ENCODE measurements around the gene ADAMTSL3.
"Not testable (repeated sequence)": the region's sequence is repeated elsewhere in the genome, so short reads cannot be mapped to it uniquely, and the experiment has no call there.

The ADAMTSL3 gene

GRCh38 chr15:84035399-84035766 is 381.5 kb downstream of the ADAMTSL3 start:
- Histone ChIP-seq H3K18ac (ENCODE audit: low read length) (no peak overlapping the region), H3K4me3 (ENCODE audit: low read length) (no peak overlapping the region), H3K23ac (ENCODE audit: low read length) (no peak overlapping the region), H2BK120ac (ENCODE audit: low read depth, low read length) (no peak overlapping the region), H3K27me3 (ENCODE audit: insufficient read depth, low read length, poor library complexity) (no peaks in the 10 kb centered on the region), H3K27ac (ENCODE audit: low read depth, low read length) (no peak overlapping the region), H3K79me1 (ENCODE audit: low read length) (no peaks in the 10 kb centered on the region), H2AK5ac (ENCODE audit: low read length) (no peak overlapping the region), H3K4ac (ENCODE audit: low read depth, low read length) (no peak overlapping the region), H3K56ac (ENCODE audit: low read length) (no peak overlapping the region), H3K9ac (ENCODE audit: low read length) (no peak overlapping the region), H3K4me2 (ENCODE audit: low read length) (no peak overlapping the region), H3K79me2 (ENCODE audit: control insufficient read depth, insufficient read depth, low read length) (no peaks in the 10 kb centered on the region), H3K36me3 (ENCODE audit: control insufficient read depth, insufficient read depth, low read length) (no peaks in the 10 kb centered on the region), H4K8ac (ENCODE audit: low read depth, low read length) (no peak overlapping the region), H3K4me1 (ENCODE audit: control insufficient read depth, low read depth, low read length) (no peaks in the 10 kb centered on the region), H2BK5ac (ENCODE audit: low read length) (no peak overlapping the region), H2BK15ac (replicated peaks; ENCODE audit: low read depth) (no peak overlapping the region), H4K5ac (ENCODE audit: low read length) (no peak overlapping the region)
- WGBS (ENCODE audit: extremely low coverage, insufficient coverage, low lambda C conversion rate), result no CpG with 5 or more reads among the region's 2 CpGs
- peak; percentile 58 for DNase-seq

DNA sequence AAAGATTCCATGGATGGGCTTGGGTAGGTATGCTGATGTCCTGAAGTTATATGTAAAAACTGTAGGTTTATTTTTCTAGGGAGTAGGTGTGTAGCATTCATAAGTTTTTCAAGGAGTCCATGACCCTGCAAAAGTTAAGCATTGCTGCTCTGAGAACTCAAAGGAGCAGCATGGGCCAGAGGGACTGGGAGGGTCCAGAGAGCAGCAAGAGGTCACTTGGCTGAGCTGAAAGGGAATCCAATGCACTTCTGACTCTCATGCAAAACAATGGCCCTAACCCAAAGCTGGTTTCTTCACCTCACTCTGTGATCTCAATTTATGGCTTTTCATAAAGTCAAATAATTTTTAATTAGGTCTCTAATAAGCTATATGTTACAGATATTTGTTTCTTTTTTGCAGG is 383.4 kb downstream of the ADAMTSL3 start:
- Histone ChIP-seq H4K8ac (ENCODE audit: low read depth, low read length) (no peak overlapping the region), H3K27ac (ENCODE audit: low read depth, low read length) (no peak overlapping the region), H3K4ac (ENCODE audit: low read depth, low read length) (no peak overlapping the region), H3K56ac (ENCODE audit: low read length) (no peak overlapping the region), H2BK5ac (ENCODE audit: low read length) (no peak overlapping the region), H3K4me1 (ENCODE audit: control insufficient read depth, low read depth, low read length) (no peaks in the 10 kb centered on the region), H3K4me2 (ENCODE audit: low read length) (no peak overlapping the region), H2BK15ac (replicated peaks; ENCODE audit: low read depth) (no peak overlapping the region), H3K23ac (ENCODE audit: low read length) (no peak overlapping the region), H3K9ac (ENCODE audit: low read length) (no peak overlapping the region), H3K4me3 (ENCODE audit: low read length) (no peak overlapping the region), H2BK120ac (ENCODE audit: low read depth, low read length) (no peak overlapping the region), H3K27me3 (ENCODE audit: insufficient read depth, low read length, poor library complexity) (no peaks in the 10 kb centered on the region), H3K79me1 (ENCODE audit: low read length) (no peaks in the 10 kb centered on the region), H4K5ac (ENCODE audit: low read length) (no peak overlapping the region), H3K36me3 (ENCODE audit: control insufficient read depth, insufficient read depth, low read length) (no peaks in the 10 kb centered on the region), H3K18ac (ENCODE audit: low read length) (no peak overlapping the region), H3K79me2 (ENCODE audit: control insufficient read depth, insufficient read depth, low read length) (no peaks in the 10 kb centered on the region), H2AK5ac (ENCODE audit: low read length) (no peak overlapping the region)
- DNase-seq, result no peak

DNA sequence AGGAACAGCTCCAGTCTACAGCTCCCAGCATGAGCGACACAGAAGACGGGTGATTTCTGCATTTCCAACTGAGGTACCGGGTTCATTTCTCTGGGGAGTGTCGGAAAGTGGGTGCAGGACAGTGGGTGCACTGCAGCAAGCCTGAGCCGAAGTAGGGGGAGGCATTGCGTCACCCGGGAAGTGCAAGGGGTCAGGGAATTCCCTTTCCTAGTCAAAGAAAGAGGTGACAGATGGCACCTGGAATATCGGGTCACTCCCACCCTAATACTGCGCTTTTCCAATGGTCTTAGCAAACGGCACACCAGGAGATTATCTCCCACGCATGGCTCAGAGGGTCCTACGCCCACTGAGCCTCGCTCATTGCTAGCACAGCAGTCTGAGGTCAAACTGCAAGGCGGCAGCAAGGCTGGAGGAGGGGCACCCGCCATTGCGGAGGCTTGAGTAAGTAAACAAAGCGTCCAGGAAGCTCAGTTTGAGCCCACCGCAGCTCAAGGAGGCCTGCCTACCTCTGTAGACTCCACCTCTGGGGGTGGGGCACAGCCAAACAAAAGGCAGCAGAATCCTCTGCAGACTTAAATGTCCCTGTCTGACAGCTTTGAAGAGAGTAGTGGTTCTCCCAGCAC is 388.6 kb downstream of the ADAMTSL3 start:
- not testable (repeated sequence) for H3K23ac ChIP-seq (ENCODE audit: low read length); H3K4me3 ChIP-seq (ENCODE audit: low read length); H3K36me3 ChIP-seq (ENCODE audit: control insufficient read depth, insufficient read depth, low read length); H2AK5ac ChIP-seq (ENCODE audit: low read length); H3K79me1 ChIP-seq (ENCODE audit: low read length); H3K4ac ChIP-seq (ENCODE audit: low read depth, low read length); H4K8ac ChIP-seq (ENCODE audit: low read depth, low read length); H4K5ac ChIP-seq (ENCODE audit: low read length); H3K27me3 ChIP-seq (ENCODE audit: insufficient read depth, low read length, poor library complexity); H3K4me1 ChIP-seq (ENCODE audit: control insufficient read depth, low read depth, low read length); H3K79me2 ChIP-seq (ENCODE audit: control insufficient read depth, insufficient read depth, low read length); H2BK5ac ChIP-seq (ENCODE audit: low read length); H3K4me2 ChIP-seq (ENCODE audit: low read length); H2BK15ac ChIP-seq (replicated peaks; ENCODE audit: low read depth); H2BK120ac ChIP-seq (ENCODE audit: low read depth, low read length); H3K9ac ChIP-seq (ENCODE audit: low read length); H3K18ac ChIP-seq (ENCODE audit: low read length); H3K27ac ChIP-seq (ENCODE audit: low read depth, low read length)
- DNase-seq, result peak; percentile 30
- no CpG with 5 or more reads among the region's 18 CpGs for WGBS (ENCODE audit: extremely low coverage, insufficient coverage, low lambda C conversion rate)
- peak overlapping the region; percentile 70 for H3K56ac ChIP-seq (ENCODE audit: low read length)

DNA sequence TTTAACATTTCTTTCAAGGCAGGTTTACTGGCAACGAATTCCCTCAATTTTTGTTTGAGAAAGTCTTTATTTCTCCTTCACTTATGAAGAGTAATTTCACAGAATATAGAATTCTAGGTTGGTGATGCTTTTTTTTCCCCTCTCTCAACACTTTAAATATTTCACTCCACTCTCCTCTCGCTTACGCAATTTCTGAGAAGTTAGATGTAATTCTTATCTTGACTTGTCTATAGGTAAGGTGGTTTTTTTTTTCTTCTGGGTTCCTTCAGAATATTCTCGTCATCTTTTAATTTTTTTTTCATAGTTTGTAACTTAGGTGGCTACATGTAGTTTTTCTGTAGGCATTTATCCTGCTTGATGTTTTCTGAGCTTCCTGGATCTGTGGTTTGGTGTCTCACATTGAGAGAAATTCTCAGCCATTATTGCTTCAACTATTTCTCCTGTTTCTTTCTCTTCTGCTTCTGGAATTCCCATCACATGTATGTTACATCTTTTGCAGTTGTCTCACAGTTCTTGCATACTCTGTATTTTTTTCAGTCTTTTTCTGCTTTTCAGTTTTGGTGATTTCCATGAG is 392.2 kb downstream of the ADAMTSL3 start:
- Histone ChIP-seq H4K8ac (ENCODE audit: low read depth, low read length) (no peak overlapping the region), H3K79me2 (ENCODE audit: control insufficient read depth, insufficient read depth, low read length) (no peaks in the 10 kb centered on the region), H4K5ac (ENCODE audit: low read length) (no peak overlapping the region), H3K18ac (ENCODE audit: low read length) (no peak overlapping the region), H2BK5ac (ENCODE audit: low read length) (no peak overlapping the region), H3K4me2 (ENCODE audit: low read length) (no peak overlapping the region), H2BK15ac (replicated peaks; ENCODE audit: low read depth) (no peak overlapping the region), H3K79me1 (ENCODE audit: low read length) (no peaks in the 10 kb centered on the region), H3K4ac (ENCODE audit: low read depth, low read length) (no peak overlapping the region), H3K27ac (ENCODE audit: low read depth, low read length) (no peak overlapping the region), H3K4me3 (ENCODE audit: low read length) (no peak overlapping the region), H3K4me1 (ENCODE audit: control insufficient read depth, low read depth, low read length) (no peaks in the 10 kb centered on the region), H3K9ac (ENCODE audit: low read length) (no peak overlapping the region), H3K56ac (ENCODE audit: low read length) (no peak overlapping the region), H3K36me3 (ENCODE audit: control insufficient read depth, insufficient read depth, low read length) (no peaks in the 10 kb centered on the region), H3K27me3 (ENCODE audit: insufficient read depth, low read length, poor library complexity) (no peaks in the 10 kb centered on the region), H2AK5ac (ENCODE audit: low read length) (no peak overlapping the region), H2BK120ac (ENCODE audit: low read depth, low read length) (no peak overlapping the region), H3K23ac (ENCODE audit: low read length) (no peak overlapping the region)
- no peak for DNase-seq
- no CpG with 5 or more reads among the region's 4 CpGs for WGBS (ENCODE audit: extremely low coverage, insufficient coverage, low lambda C conversion rate)

DNA sequence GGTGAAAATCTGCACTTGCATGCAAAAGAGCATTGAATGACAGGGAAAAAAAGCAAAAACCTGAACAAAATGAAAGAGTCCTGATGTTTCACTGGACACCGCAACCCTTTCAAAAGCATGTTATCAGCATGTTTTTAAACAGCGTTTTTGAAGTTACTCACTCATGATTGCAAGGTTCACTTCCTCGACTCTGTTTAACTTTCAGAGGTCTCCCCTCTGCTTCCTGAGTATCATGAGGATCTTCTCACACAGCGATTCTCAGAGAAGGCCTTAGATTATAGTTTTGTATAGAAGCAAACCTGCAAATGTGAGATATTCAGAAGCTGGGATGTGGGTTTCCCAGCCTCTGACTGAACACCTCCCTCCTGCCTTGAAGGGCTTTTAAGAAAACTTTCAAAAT is 395.6 kb downstream of the ADAMTSL3 start:
- DNase-seq; H2BK120ac ChIP-seq (ENCODE audit: low read depth, low read length); H3K9ac ChIP-seq (ENCODE audit: low read length); H2BK5ac ChIP-seq (ENCODE audit: low read length); H3K79me2 ChIP-seq (ENCODE audit: control insufficient read depth, insufficient read depth, low read length); H2AK5ac ChIP-seq (ENCODE audit: low read length); H3K79me1 ChIP-seq (ENCODE audit: low read length); H4K5ac ChIP-seq (ENCODE audit: low read length); H3K4me3 ChIP-seq (ENCODE audit: low read length); H3K27me3 ChIP-seq (ENCODE audit: insufficient read depth, low read length, poor library complexity); H3K4me1 ChIP-seq (ENCODE audit: control insufficient read depth, low read depth, low read length); H3K56ac ChIP-seq (ENCODE audit: low read length); H3K36me3 ChIP-seq (ENCODE audit: control insufficient read depth, insufficient read depth, low read length); H3K23ac ChIP-seq (ENCODE audit: low read length); H2BK15ac ChIP-seq (replicated peaks; ENCODE audit: low read depth); H3K18ac ChIP-seq (ENCODE audit: low read length); H3K4me2 ChIP-seq (ENCODE audit: low read length); H3K4ac ChIP-seq (ENCODE audit: low read depth, low read length); H4K8ac ChIP-seq (ENCODE audit: low read depth, low read length); H3K27ac ChIP-seq (ENCODE audit: low read depth, low read length): not testable (repeated sequence)
- no CpG with 5 or more reads among the region's 4 CpGs for WGBS (ENCODE audit: extremely low coverage, insufficient coverage, low lambda C conversion rate)

- H2BK120ac ChIP-seq (ENCODE audit: low read depth, low read length), result no peak overlapping the region
- no peak overlapping the region for H3K4me3 ChIP-seq (ENCODE audit: low read length)
- no peak overlapping the region for H2BK15ac ChIP-seq (replicated peaks; ENCODE audit: low read depth)
- H3K79me2 ChIP-seq (ENCODE audit: control insufficient read depth, insufficient read depth, low read length), result no peaks in the 10 kb centered on the region
- no peak overlapping the region for H3K27ac ChIP-seq (ENCODE audit: low read depth, low read length)
- no peak overlapping the region for H3K23ac ChIP-seq (ENCODE audit: low read length)
- H4K5ac ChIP-seq (ENCODE audit: low read length), result no peak overlapping the region
- H3K18ac ChIP-seq (ENCODE audit: low read length), result no peak overlapping the region
- H2AK5ac ChIP-seq (ENCODE audit: low read length), result no peak overlapping the region
- no peak overlapping the region for H3K4ac ChIP-seq (ENCODE audit: low read depth, low read length)
- H3K36me3 ChIP-seq (ENCODE audit: control insufficient read depth, insufficient read depth, low read length), result no peaks in the 10 kb centered on the region
- H3K4me1 ChIP-seq (ENCODE audit: control insufficient read depth, low read depth, low read length), result no peaks in the 10 kb centered on the region
- H2BK5ac ChIP-seq (ENCODE audit: low read length), result no peak overlapping the region
- H3K56ac ChIP-seq (ENCODE audit: low read length), result no peak overlapping the region
- DNase-seq, result no peak
- H4K8ac ChIP-seq (ENCODE audit: low read depth, low read length), result no peak overlapping the region
- no CpG with 5 or more reads among the region's 3 CpGs for WGBS (ENCODE audit: extremely low coverage, insufficient coverage, low lambda C conversion rate)
- H3K27me3 ChIP-seq (ENCODE audit: insufficient read depth, low read length, poor library complexity), result no peaks in the 10 kb centered on the region
- no peak overlapping the region for H3K9ac ChIP-seq (ENCODE audit: low read length)
- no peak overlapping the region for H3K4me2 ChIP-seq (ENCODE audit: low read length)
- no peaks in the 10 kb centered on the region for H3K79me1 ChIP-seq (ENCODE audit: low read length)
These were observed 396.2 kb downstream of the ADAMTSL3 start for GRCh38 chr15:84050076-84050475.
